Measurements from ENCODE around the gene CAPN13.

DNA sequence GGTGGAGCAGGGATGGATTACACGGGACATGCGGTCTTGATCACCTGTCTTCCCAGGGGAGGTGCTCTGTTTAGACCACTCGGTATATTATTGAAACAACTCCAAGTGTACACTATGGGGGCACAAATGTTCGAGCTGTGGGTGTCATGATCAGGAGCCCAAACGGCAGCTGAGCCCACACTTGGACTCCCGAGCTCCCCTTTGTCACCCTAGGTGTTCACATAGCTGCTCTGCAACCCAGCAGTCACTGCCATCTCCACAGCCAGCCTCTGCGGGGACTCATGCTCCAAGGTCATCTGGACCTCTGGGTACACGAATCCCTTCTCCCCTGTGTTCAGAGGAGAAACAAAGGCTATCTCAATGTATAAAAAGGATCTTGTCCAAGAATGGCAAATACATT lies 46.0 kb downstream of the CAPN13 start:
- TF ChIP-seq POLR2A (IDR thresholded peaks at IDR 0.05; ENCODE audit: low read depth, low read length) (no peak), CTCF (IDR thresholded peaks at IDR 0.05; ENCODE audit: extremely low read depth in 1 of 2, insufficient read depth in 1 of 2, low read depth in 1 of 2, low read length in 2 of 2) (no peak)

Measured in endothelial cell of umbilical vein (primary cell).